ENCODE data around the gene FUBP1. TPM values are rescaled to one million over a fixed set of nuclear protein-coding genes. Genes with fewer than 3 reads are reported as not detected.
A peak's percentile ranks its signal among the peaks of the same experiment; 100 is the strongest.

The FUBP1 gene
- total and polyA plus RNA-seq, 2 of the 13 experiments (the other 11 are each of a cell fraction or from before 2014, with no cell fraction given), result 98.1 to 166 TPM

GRCh38 chr1:77978969-77979876 lies at the start of gene FUBP1 (continued):
- TF ChIP-seq, protein P1, sequence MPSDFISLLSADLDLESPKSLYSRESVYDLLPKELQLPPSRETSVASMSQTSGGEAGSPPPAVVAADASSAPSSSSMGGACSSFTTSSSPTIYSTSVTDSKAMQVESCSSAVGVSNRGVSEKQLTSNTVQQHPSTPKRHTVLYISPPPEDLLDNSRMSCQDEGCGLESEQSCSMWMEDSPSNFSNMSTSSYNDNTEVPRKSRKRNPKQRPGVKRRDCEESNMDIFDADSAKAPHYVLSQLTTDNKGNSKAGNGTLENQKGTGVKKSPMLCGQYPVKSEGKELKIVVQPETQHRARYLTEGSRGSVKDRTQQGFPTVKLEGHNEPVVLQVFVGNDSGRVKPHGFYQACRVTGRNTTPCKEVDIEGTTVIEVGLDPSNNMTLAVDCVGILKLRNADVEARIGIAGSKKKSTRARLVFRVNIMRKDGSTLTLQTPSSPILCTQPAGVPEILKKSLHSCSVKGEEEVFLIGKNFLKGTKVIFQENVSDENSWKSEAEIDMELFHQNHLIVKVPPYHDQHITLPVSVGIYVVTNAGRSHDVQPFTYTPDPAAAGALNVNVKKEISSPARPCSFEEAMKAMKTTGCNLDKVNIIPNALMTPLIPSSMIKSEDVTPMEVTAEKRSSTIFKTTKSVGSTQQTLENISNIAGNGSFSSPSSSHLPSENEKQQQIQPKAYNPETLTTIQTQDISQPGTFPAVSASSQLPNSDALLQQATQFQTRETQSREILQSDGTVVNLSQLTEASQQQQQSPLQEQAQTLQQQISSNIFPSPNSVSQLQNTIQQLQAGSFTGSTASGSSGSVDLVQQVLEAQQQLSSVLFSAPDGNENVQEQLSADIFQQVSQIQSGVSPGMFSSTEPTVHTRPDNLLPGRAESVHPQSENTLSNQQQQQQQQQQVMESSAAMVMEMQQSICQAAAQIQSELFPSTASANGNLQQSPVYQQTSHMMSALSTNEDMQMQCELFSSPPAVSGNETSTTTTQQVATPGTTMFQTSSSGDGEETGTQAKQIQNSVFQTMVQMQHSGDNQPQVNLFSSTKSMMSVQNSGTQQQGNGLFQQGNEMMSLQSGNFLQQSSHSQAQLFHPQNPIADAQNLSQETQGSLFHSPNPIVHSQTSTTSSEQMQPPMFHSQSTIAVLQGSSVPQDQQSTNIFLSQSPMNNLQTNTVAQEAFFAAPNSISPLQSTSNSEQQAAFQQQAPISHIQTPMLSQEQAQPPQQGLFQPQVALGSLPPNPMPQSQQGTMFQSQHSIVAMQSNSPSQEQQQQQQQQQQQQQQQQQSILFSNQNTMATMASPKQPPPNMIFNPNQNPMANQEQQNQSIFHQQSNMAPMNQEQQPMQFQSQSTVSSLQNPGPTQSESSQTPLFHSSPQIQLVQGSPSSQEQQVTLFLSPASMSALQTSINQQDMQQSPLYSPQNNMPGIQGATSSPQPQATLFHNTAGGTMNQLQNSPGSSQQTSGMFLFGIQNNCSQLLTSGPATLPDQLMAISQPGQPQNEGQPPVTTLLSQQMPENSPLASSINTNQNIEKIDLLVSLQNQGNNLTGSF (CRISPR knock-in tag; IDR thresholded peaks at IDR 0.05), result no peak
- TF ChIP-seq KDM4B (CRISPR knock-in tag; IDR thresholded peaks at IDR 0.05) (no peak), ZNF143 (CRISPR knock-in tag; IDR thresholded peaks at IDR 0.05) (peak; percentile 68), POLR2AphosphoS5 (IDR thresholded peaks at IDR 0.05; ENCODE audit: low read depth, low read length) (peak; percentile 97), PHB2 (IDR thresholded peaks at IDR 0.05; ENCODE audit: partially characterized antibody) (no peak), HNF1B (CRISPR knock-in tag; IDR thresholded peaks at IDR 0.05) (peak; percentile 59; the same call in 1 of the 2 replicates), MTA3 (CRISPR knock-in tag; IDR thresholded peaks at IDR 0.05) (no peak), ZNF580 (CRISPR knock-in tag; IDR thresholded peaks at IDR 0.05; ENCODE audit: borderline replicate concordance, low read depth) (peak; percentile 75), ZNF670 (CRISPR knock-in tag; IDR thresholded peaks at IDR 0.05; ENCODE audit: borderline replicate concordance) (0 out of 2 replicates have a peak, but pooled peaks have one; percentile 74), HNF4G (IDR thresholded peaks at IDR 0.05; ENCODE audit: borderline replicate concordance, low read depth, low read length) (no peak), HNF4G (CRISPR knock-in tag; IDR thresholded peaks at IDR 0.05; ENCODE audit: borderline replicate concordance, low read depth) (no peak), SOX5 (CRISPR knock-in tag; IDR thresholded peaks at IDR 0.05; ENCODE audit: borderline replicate concordance) (no peak), ZNF557 (CRISPR knock-in tag; IDR thresholded peaks at IDR 0.05) (no peak), HMG20A (CRISPR knock-in tag; IDR thresholded peaks at IDR 0.05; ENCODE audit: borderline replicate concordance) (no peak), ARID2 (CRISPR knock-in tag; IDR thresholded peaks at IDR 0.05; ENCODE audit: borderline replicate concordance) (no peak; the same call in 1 of the 2 replicates), KAT8 (CRISPR knock-in tag; IDR thresholded peaks at IDR 0.05) (peak; percentile 55; the same call in 1 of the 2 replicates), KDM1A (CRISPR knock-in tag; IDR thresholded peaks at IDR 0.05) (no peak), CSRNP1 (CRISPR knock-in tag; IDR thresholded peaks at IDR 0.05) (no peak), ZNF317 (CRISPR knock-in tag; IDR thresholded peaks at IDR 0.05) (peak; percentile 63), ZNF768 (CRISPR knock-in tag; IDR thresholded peaks at IDR 0.05) (no peak), SMYD3 (CRISPR knock-in tag; IDR thresholded peaks at IDR 0.05) (no peak; the same call in 1 of the 2 replicates), ZNF101 (CRISPR knock-in tag; IDR thresholded peaks at IDR 0.05; ENCODE audit: borderline replicate concordance, low read depth) (no peak)
